ENCODE results near the gene FXYD7.

FXYD7 gene

DNA sequence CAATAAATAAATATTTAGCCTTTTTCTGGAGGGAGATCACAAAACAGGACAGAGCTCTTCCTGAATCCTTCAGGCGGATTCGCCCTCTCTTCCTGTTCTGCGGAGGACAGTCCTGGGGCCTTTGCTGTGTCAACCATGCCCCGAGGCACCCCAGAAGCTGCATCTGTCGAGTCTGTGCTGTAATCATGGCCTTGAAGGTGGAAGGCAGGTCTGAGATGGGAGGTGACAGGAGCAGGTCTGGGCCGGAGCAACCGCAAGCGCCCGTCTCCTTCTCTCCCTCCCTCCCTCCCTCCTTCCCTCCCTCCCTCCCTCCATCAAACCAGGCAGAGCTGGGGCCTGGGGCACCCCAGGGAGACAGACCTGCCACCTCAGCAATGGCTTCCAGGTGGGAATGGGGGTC, 32.1 kb upstream of the FXYD7 start:
- DNase-seq (ENCODE audit: low read depth) = no peak

DNA sequence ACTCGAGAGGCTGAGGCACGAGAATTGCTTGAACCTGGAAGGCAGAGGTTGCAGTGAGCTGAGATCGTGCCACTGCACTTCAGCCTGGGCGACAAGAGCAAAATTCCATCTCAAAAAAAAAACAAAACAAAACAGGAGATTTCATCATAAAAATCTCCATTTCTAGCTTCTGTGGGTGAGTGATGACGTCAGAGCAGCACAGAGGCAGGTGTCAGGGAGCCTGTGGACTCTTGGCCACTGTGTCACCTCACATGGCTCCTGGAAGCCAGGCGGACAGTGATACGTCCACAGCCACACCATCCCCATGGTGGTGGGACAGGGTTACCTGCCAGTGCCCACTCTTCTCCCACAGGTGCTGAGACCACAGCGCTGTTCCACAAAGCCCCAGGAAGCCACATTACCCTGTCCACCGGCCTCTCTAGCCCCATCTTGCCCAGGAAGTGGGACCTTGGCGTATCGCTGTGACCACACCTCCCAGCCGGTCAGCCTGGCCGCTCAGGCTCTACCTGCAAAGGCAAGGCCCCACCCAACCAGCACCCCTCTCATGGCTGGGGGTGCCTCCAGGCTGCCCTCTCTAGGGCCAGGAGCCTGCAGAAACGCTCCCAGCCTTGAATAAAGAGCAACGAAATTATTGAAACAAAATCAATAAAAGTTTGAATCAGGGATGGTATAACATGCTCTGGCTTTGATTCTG, 29.9 kb upstream of the FXYD7 start:
- no peak for DNase-seq (ENCODE audit: low read depth)

DNA sequence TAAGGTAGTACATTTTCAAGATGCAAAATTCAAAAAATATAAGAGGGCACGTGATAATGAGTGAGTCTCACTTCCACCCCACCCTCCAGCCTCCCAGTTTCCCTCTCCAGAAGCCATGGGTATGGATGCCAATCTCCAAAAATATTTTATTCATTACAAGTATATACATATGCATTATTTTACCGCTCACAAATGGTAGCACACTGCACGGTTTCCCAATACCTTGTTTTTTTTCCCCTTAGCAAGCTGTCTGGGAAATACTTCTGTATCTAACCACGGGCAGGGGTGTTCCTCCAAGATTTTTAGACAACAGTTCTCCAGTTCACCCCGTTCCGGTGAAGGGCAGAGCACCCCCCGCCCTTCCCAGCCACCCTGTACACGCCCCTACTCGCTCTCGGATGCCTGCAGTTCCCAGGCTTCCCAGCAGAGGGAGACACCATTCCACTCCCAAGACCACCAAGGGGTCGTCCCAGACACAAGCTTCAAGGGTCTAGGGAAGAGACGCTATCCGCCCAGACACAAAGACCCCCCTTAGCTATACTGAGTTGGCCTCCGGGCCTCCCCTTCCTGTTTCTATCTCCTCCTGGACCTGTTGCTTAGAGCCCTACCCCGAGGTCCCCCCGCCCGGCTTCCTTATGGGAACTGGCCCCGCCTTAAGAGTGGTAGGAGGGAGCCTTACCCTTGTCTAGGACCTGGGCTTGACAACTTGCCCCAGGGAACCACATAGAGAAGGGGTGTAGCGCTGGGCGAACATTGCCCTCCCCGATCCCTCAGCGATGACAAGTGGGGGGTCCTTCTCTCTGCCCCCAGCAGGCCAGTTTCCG, 28.5 kb upstream of the FXYD7 start:
- DNase-seq (ENCODE audit: low read depth) = peak; percentile 52

DNA sequence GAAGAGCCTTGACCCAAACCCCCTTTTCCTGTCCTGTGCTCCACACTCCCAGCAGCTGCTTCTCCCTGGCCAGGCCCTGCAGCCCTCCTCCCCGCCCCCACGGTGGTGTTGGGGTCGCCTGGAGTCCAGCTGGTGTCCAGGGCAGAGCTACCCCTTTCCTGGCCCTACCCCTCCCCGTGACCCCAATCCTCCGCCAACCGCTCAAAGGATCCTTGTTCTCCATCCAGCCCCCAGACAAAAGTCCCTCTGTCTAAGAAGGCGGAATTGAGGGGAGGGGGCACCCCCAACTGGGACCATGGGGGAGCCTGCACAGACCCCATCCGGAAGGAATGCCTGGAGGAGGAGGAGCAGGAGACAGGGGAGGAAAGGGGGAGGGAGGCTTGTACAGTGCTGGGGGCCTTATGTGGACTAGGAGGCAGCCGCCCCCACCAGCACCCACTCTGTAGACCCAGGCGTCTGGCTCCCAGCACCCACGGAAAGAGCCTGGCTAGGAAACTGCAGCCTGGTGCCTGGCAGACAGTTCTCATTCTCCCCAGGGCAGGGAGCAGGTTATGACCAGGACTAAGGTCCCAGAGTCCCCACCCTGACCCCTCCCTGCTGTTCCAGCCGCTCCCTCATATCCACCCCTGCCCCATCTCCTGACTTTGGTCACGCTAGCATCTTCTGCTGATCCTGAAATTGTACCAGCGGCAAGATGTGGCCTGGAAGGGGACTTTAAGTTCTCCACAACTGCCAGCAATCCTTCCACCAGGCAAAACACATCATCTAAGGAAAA, 27.7 kb upstream of the FXYD7 start, which contains the start of gene FXYD3:
Gene FXYD3, plus strand, starts transcription at position 647 of the 775 bp plus-strand sequence. CDS start 3,554 bp downstream, outside the sequence.
- no peak for DNase-seq (ENCODE audit: low read depth)

DNA sequence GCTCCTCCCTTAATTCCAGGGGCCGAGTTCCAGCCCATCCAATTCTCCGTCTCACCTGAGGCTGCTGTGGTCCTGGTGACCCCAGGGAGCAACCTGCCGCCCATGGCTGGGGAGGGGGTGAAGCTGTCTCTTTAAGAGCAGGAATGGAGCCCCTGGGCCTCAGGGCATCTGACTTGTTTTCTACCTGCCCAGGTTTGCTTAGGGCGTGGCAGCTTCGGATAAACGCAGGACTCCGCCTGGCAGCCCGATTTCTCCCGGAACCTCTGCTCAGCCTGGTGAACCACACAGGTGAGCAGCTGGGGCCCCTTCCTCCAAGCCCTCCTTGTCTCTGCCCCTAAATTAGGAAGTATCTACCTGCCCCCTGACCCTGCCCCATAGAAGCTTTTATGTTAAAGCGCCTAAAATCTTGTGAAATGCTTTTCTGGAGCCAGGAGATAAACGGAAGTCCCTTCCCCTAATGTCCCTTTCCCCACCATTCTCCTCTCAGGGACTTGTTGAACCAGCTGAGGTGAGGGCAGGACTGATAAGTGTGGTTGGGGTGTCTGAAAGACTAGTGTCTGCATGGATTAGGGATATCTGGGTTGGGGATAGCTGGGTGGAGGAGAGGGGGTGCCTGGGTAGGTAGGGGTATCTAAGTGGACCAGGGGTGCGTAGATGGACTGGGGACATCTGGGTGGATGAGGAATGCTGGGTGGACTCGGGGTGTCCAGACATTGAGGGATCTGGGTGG, 26.8 kb upstream of the FXYD7 start:
- no peak for DNase-seq (ENCODE audit: low read depth)

DNA sequence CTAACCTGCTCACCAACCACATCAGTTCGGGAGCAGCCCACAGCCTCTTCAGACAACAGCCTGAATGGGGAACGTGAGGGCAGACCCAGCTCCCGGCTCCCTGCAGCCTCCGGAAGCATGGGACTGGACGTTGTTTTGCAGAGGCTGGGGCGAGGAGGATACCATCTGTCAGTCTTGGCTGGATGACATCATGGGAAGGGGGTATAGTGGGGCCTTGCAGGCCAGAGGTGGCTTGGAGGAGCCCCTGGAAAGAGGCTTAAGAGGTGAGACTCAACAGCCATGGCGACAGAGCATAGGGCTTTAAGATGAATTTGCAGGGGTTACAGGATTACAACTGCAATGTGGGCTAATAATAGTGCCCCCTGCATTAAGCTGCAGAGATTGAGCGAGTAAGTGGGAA, 25.9 kb upstream of the FXYD7 start:
- no peak for DNase-seq (ENCODE audit: low read depth)

DNA sequence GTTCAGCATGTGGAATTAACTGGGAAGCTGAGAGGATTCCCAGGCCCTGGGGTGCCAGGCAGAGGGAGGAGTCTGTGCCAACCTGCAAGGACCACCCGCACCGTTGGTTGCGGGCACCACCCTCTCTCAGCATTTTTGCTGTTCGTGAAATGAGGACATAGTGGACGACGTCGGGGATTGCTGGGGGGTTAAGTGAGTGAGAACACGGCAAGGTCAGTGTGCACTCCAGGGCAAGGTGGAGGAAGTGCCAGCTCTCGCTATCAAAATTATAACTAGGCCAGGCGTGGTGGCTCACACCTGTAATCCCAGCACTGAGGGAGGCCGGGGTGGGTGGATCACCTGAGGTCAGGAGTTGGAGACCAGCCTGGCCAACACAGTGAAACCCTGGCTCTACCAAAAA, 25.3 kb upstream of the FXYD7 start:
- no peak for DNase-seq (ENCODE audit: low read depth)

DNA sequence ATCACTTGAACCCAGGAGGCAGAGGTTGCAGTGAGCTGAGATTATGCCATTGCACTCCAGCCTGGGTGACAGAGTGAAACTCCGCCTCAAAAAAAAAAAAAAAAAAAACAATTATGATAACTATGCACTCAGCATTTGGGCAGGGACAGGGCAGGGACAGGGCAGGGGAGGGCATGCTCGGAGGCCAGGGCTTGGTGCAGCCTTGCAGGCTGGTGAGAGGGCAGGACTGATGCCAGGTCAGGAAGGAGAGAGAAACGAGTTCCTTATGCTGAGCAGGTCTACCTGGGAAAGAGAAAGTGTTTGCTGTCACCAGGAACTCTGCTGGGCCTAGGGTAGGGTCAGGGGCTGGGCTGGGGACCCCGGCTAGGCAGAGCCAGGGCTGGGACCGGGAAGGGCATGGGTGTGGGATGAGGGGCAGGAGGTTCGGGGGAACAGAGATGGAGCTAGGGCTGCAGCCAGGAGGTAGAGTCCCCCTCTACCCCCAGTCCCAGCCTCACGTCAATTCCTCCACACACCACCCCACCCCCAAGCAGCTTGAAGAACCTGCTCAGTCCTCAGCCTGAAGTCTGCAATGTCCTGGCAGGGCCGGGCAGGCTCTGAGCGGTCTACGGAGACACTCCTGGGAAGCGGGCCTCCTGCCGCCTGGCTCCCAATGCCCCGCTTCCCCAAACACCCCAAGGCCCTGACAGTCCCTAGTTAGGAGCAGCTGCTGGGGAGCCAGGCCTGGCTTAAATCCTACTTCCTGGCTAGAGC, 24.6 kb upstream of the FXYD7 start:
- no peak for DNase-seq (ENCODE audit: low read depth)

DNA sequence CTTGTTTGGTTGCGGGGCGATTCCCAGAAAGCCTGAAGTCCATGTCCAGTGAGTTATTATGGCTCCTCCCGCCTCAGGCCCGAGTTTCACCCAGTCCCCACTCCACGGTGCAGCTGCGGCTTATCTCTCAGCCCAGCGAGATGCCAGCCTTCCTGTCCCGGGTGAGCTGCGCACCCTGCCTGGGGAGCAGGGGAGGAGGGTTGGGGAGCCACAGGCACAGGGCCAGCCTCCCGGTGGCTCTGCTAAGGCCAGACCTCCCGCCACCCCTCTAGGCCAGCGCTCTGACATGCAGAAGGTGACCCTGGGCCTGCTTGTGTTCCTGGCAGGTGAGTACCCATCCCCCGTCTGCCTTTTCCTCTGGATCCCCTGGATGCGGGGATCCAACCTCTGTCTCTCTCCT, 24.0 kb upstream of the FXYD7 start:
- DNase-seq (ENCODE audit: low read depth) = no peak

DNA sequence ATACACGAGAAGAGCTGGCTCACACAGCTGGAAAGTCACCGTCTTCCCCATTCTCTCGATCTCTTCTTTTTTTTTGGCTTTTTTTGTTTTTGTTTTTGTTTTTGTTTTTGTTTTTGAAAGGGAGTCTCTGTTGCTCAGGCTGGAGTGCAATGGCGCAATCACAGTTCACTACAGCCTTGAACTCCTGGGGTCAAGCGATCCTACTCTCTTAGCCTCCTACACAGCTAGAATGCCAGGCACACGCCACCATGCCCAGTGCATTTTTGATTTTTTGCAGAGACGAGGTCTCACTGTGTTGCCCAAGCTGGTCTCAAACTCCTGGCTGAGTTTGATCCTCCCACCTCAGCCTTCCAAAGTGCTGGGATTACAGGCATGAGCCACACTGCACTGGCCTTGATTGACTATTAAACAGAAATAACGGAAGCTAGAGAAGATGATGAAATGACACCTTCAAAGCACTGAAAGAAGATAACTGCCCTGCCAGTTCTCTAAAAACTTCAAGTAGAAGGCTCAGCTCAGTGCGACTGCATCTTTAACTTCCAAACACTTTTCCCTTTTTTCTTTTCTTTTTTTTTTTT, 23.4 kb upstream of the FXYD7 start:
- no peak for DNase-seq (ENCODE audit: low read depth)

DNA sequence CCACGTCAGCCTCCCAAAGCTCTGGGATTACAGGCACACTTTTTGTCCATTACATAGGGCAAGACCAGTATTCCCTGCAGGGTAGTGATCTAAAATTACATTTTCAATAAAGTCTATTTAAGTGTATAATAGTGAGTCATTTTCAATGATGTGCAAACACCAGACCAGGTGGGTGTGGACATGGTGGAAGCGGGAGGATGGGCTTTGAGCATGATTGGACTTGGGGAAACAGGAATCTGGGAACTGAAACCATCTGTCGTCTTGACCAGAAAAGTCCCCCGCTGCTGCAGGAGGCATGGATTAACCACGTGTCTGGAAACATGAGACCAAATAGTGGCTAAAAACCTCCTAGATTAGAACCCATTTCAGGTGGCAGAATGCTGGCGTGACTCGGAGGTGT, 22.6 kb upstream of the FXYD7 start:
- no peak for DNase-seq (ENCODE audit: low read depth)

DNA sequence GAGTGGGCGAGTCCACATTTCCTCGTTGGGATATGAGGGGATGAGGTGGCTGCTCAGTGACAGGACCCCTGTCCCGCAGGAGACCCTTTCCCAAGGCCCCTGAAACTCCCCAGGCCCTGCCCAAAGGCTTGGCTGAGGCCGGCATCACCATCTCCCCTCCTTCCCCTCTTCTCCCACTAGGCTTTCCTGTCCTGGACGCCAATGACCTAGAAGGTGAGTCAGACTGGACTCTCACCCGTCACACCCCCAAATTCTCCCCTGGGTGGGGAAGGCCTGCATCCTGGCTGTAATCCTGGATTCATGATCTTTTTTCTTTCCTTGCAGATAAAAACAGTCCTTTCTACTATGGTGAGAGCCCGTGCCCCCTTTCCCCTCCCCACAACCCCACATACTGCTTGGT, 22.2 kb upstream of the FXYD7 start:
- no peak for DNase-seq (ENCODE audit: low read depth)

DNA sequence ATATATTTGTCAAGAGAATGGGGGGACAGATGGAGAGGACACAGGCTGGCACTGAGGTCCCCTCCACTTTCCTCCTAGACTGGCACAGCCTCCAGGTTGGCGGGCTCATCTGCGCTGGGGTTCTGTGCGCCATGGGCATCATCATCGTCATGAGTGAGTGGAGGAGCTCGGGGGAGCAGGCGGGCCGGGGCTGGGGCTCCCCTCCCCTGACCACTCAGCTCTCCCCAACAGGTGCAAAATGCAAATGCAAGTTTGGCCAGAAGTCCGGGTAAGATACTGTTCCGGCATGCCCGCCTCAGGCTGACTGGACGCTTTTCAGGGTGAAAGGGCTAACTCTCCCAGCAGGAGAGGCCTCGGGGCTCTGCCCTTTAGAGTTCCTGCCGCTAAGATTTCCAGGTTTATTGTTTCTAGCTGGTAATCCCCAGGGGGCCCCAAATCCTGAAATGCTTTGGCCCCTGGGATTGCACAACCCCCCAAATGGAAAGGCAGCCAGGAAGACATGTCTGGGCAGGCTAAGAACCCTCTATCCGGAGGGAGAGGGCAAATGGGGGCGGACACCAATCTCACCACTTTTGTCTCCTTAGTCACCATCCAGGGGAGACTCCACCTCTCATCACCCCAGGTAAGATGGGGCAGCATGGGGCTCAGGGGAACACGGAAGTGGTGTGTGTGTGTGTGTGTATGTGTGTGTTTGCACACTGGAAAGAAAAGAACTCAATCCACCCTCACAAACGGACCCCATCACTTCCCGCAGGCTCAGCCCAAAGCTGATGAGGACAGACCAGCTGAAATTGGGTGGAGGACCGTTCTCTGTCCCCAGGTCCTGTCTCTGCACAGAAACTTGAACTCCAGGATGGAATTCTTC, 20.1 kb upstream of the FXYD7 start:
- no peak for DNase-seq (ENCODE audit: low read depth)

DNA sequence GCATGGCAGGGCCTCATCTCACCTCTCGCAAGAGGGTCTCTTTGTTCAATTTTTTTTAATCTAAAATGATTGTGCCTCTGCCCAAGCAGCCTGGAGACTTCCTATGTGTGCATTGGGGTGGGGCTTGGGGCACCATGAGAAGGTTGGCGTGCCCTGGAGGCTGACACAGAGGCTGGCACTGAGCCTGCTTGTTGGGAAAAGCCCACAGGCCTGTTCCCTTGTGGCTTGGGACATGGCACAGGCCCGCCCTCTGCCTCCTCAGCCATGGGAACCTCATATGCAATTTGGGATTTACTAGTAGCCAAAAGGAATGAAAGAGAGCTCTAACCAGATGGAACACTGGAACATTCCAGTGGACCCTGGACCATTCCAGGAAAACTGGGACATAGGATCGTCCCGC, 19.5 kb upstream of the FXYD7 start:
- no peak for DNase-seq (ENCODE audit: low read depth)

DNA sequence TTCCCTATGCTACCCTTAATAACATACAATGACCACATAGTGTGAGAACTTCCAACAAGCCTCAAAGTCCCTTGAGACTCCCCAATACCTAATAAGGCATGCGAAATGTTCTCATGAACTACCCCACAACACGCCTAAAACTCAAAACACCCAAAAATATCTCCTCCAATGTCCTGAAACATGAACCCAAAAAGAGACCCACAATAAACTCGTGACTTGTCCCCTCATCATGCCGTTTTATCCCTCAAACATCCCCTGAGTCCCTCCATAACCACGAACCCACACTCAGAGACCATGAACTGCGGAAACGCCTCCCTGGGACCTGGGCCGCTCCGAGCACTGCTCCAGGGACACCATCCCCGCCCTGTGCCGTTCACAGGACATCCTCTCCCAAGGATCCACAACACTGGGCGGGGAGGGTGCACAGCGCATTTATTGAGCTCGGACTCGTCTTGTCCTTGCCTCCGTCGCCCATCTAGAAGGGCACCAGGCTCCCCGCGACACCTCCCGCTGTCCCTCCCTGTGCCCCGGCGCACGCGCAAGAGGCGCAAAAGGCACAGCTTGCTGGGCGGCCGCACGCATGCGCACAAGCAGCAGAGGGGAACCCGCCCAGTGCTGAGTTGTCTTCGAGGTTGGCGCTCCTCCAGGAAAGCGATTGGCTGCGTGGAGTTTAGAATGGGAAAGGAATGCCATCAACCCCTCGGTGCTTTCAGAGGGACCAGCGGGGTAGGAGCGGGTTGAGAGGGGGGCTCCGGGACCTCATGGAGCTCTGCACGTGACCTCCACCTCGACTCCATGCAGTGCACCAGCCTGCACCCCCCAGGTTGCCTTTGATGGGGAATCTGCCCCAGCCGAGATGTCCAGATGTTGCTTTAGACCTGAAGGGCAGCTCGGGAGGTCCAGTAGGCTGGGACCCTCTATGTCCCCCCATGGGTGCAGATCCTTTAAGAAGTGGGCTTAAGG, 18.7 kb upstream of the FXYD7 start:
- DNase-seq (ENCODE audit: low read depth) = peak; percentile 83

DNA sequence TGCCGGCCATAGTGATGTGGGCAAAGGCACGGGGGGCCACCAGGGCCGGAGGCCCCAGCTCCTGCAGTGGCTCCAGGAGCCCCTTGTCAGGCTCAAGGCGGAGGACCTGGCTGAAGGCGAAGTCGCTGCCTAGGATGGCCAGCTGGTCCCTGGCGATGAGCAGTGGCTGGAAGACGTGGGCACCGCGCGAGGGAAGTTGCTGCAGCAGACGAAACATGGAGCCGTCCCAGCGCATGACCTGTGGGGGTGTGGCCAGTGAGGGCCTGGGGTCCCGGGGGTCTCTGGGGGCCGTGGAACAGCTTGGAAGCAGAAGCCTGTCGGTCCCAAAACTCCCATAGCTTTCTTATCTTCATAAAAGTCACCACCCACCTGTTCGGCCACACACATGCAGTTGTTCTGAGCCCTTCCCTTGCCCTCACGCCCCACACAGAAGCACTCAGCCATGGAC, 17.8 kb upstream of the FXYD7 start:
- no peak for DNase-seq (ENCODE audit: low read depth)

DNA sequence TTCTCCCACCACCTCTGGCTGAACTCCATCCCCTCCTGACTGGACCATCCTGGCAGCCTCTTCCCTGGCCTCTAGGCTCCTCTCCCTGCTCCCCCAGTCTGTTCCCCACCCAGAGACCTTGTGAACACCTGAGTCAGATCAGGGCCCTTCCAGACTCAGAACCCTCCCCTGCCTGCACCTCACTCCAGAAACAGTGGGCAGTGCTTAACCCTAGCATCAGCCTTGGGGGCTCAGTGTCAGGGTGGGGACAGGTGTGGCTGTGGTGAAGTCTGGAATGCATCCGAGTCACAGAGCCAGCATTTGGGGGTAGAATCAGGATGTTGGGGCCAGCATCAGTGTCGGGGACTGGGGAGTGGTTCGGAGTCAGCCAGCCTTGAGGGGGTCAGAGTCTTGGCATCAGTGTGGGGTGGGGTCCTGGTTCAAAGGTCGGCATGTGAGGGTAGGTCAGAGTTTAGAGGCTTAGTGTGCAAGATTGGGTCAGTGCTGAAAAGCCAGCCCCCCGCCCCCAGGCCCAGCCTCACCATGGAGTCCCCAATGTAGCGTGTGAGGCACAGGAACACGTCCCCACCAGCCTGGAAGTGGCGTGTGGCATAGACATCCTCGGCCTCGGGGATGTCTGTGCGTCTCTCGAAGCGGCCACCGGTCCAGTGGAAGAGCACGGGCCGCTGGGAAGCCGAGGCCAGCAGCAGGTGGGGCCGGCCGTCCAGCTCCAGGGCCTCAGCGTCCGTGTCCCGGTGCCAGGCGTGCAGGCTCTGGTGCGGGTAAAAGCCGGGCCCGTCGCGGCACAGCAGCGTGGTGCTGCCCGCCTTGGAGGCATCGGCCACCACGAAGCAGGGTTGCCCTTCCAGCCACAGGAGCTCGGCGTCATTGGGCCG, 17.1 kb upstream of the FXYD7 start:
- DNase-seq (ENCODE audit: low read depth) = no peak

DNA sequence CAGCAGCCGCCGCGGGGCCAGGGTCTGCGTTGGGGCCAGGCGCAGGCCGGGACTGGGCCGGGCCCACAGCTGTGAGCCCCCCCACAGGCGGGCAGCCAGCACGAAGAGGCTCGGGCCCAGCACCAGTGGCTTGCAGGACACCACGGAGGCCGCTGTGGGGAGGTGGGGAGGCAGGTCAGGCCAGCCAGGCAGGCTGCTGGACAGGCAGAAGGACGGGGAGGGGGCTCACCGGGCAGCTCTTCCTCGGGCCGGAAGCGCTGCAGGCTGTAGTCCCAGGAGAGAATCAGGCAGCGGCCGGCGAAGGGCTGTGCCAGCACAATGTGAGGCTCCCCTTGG, 16.5 kb upstream of the FXYD7 start:
- no peak for DNase-seq (ENCODE audit: low read depth)
